ENCODE data around the gene PAXIP1.
"Not testable (repeated sequence)": the region's sequence is repeated elsewhere in the genome, so short reads cannot be mapped to it uniquely, and the experiment has no call there.

Gene PAXIP1, protein sequence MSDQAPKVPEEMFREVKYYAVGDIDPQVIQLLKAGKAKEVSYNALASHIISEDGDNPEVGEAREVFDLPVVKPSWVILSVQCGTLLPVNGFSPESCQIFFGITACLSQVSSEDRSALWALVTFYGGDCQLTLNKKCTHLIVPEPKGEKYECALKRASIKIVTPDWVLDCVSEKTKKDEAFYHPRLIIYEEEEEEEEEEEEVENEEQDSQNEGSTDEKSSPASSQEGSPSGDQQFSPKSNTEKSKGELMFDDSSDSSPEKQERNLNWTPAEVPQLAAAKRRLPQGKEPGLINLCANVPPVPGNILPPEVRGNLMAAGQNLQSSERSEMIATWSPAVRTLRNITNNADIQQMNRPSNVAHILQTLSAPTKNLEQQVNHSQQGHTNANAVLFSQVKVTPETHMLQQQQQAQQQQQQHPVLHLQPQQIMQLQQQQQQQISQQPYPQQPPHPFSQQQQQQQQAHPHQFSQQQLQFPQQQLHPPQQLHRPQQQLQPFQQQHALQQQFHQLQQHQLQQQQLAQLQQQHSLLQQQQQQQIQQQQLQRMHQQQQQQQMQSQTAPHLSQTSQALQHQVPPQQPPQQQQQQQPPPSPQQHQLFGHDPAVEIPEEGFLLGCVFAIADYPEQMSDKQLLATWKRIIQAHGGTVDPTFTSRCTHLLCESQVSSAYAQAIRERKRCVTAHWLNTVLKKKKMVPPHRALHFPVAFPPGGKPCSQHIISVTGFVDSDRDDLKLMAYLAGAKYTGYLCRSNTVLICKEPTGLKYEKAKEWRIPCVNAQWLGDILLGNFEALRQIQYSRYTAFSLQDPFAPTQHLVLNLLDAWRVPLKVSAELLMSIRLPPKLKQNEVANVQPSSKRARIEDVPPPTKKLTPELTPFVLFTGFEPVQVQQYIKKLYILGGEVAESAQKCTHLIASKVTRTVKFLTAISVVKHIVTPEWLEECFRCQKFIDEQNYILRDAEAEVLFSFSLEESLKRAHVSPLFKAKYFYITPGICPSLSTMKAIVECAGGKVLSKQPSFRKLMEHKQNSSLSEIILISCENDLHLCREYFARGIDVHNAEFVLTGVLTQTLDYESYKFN

DNA sequence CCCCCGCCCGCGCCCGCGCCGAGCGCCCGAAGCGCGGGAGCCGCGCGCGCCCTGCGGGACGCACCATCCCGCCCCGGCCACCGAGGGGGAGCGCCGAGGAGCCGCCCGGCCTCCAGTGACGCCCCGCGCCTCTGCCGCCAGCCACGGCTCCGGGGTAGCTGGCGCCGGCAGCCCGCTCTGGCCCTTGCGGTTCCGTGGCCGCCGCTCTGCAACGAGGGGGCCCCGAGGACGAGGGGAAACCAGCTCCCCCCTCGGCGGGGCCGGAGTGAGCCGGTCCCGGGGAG, at the start of gene PAXIP1:
TSS of gene PAXIP1 (minus strand) at position 33 of the 284 bp plus-strand sequence. CDS start 195 bp downstream, outside the sequence.
- peak; percentile 76 for DNase-seq

DNA sequence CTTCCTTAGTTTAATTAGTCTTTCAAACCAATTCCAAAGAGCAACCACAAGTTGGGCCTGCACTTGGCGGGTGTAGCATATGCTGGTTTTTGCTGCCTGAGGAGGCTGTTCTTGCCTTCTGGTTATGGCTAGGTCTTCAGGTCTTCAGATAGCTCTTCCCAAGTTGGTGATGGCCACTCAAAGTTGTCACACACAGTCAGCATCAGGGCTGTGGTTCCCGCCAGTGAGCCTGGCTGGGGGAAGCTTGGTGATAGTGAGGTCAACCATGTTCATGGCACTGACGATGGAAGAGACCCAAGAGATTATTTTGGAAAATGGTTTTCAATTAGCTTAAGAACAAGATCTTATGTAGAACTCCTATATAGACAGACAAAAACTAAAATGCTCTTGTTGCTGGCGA, 48.4 kb upstream of the PAXIP1 start:
- DNase-seq = no peak

DNA sequence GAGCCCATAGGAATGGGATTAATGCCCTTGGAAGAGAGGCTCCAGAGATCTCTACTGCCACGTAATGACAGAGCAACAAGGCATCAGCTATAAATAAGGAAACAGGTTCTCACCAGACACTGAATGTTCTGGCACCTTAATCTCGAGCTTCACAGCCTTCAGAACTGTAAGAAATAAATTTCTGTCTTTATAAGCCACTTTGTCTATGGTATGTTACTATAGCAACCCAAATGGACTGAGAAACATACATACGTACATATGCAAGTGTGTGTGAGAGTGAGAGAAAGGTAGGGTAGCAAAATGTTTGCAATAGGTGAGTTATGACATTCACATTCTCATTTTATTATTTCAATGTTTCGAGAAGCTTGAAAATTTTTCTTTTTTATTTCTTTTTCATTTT, 45.1 kb upstream of the PAXIP1 start:
- DNase-seq = no peak

DNA sequence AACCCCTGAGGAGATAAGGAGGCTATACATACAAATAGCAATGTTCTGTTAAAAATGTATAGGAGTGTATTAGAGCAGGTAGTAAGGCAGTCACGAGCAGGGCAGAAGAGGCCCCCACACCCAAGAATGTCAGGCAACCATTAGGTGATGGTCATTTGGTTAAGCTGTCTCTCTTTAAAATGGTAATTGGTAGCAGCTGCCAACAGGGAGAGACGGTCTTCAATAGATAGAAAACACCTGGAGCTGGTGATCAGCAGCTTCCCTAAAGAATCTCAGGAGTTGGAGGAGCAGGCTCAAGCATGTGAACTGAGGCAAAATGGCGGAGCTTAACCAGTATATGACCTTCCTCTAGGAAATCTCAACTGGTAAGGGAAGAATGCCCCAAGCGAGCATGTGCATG, 40.8 kb upstream of the PAXIP1 start:
- DNase-seq = no peak

DNA sequence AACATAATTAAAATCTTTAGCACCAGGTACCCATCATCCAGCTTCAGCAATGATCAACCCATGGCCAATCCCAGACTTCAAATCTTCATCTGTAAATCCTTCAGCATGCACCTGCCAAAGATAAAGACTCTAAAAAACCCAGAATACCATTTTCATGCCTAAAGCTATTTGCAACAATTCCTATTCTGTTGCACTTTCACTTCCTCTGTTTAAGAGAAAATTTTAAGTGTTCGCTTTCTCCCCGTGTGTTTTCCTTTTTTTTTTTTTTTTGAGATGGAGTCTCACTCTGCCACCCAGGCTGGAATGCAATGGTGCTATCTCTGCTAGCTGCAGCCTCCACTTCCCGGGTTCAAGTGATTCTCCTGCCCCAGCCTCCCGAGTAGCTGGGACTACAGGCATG, 35.4 kb upstream of the PAXIP1 start:
- DNase-seq = no peak

DNA sequence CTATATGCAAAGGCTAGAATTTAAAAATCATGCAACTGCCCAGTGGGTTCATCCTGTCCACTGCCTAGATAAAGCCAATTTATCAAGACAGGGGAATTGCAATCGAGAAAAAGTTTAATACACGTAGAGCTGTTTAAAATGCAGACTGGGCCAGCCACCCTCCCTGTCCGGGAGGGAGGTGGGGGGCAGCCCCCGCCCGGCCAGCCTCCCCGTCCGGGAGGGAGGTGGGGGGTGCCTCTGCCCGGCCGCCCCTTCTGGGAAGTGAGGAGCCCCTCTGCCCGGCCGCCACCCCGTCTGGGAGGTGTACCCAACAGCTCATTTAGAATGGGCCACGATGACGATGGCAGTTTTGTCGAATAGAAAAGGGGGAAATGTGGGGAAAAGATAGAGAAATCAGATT, 31.6 kb upstream of the PAXIP1 start:
- not testable (repeated sequence) for DNase-seq

DNA sequence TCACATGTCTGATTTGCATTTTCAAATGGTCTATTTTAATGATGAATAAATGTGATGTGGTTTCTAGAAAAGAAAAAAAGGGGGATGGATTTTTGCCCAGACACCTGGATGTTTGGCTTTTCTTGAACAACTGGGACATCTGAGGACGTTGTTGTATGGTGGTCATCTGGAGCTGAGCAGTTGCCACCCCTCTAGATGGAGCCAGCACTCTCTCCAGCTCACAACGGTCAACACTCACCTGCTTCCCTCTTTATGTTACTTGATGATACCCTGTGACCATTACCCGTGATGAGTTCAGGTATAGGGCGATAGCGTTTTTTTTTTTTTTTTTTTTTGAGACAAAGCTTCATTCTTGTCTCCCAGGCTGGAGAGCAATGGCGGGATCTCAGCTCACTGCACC, 30.1 kb upstream of the PAXIP1 start:
- no peak for DNase-seq

DNA sequence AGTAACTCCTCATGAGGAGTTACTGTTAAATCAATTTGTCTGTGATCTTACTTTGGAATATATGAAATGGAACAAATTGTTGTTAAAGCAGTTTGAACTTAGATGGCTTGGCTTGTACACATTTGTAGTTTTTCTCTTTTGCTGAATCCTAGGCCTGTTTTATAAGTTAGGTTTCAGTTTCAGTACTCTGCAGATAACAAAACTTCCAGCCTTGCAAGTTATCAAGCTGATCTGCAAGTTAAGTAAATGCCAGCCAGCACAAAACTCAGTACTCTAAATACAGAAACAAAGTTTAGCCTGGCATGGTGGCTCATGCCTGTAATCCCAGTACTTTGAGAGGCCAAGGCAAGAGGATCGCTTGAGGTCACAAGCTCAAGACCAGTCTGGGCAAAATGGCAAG, 25.0 kb upstream of the PAXIP1 start:
- no peak for DNase-seq

DNA sequence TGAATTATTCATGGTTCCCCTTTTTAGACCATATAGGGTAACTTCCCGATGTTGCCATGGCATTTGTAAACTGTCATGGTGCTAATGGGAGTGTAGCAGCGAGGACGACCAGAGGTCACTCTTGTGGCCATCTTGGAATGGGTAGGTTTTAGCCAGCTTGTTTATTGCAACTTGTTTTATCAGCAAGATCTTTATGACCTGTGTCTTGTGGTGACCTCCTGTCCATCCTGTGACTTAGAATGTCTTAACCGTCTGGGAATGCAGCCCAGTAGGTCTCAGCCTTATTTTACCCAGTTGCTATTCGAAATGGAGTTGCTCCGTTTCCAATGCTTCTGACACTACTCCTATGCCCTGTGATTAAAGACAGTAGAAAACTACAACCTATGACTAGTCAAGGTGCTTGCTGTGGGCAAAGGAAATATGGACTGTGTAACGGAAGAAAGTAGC, 18.8 kb upstream of the PAXIP1 start:
- DNase-seq = no peak

DNA sequence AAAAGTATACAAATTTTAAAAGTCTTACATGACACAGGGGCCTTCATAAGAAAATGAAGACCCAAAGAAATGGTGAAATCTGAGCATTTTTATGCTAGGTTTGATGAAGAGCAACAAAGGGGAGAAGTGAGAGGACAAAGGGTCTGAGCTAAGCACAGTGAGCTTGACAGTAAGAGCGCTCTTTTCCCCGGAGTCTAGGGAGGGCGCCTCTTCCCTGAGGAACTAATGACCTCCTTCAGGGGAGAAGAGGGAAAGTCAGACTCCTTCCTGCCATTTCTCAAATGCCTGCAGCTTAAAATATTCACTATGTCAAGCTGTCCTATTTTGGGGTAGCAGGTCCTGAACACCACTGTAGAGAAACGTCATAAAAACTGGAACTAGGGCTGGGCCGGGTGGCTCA, 18.1 kb upstream of the PAXIP1 start:
- no peak for DNase-seq

DNA sequence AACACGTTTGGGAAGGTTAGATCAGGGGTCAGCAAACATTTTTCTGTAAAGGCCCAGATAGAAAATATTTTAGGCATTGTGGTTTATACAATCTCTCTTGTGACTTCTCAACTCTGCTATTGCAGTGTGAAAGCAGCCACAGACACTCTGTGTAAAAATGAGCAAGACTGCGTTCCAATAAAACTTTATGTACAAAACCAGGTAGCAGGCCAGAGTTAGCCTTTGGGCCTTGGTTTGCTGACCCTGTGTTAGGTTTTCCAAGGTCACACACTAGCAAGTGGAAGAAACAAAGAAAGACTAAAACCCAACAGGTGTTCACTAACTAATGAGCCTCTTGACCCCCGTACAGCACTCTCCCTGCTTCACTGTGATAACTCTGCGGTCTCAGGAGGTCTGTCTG, 14.9 kb upstream of the PAXIP1 start:
- no peak for DNase-seq

DNA sequence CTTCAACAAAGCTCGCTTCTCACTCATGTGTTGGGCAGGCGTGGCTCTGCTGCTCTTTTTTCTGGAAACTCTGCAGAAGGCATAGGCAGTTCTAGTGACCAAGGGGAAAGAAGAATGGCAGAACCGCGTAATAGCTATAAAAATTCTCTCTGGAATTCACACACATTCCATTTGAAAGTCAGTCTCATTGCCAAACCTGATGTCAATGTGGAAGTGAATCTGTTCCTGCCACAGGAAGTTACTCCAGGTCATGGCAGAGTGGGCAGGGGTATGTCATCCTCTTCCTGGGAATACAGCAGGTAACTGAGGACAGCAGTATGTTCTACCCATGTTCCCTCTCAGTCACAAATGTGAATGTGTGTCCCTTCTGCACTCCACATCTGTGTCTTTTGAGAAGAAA, 8.2 kb upstream of the PAXIP1 start:
- no peak for DNase-seq

DNA sequence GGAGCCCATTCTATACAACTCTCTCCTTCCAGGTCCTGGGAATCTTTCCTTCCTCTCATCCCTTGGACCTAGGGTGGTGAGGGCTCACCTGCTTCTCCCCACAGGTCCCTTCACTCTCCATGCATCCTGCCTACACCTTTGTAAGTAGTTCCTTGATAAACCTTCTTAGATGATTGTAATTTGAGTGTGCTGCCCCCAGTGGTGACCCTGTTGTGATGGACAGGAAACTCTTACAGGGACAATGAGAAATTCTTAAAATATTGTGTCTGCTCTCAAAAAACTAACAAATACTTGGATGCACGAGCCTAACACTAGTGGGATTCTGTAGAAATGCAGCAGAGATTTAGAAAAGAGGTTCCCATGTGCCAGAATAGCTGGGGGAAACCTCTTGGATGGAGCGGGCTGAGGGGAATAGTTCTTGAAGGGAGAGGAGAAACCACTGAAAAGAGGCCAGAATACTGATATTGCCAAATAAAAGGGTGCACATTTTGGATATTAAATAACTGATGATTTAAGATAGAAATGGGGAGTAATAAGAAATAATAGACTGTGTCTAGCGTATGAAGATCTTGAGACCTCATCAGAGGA, 6.7 kb upstream of the PAXIP1 start:
- peak; percentile 45 for DNase-seq

DNA sequence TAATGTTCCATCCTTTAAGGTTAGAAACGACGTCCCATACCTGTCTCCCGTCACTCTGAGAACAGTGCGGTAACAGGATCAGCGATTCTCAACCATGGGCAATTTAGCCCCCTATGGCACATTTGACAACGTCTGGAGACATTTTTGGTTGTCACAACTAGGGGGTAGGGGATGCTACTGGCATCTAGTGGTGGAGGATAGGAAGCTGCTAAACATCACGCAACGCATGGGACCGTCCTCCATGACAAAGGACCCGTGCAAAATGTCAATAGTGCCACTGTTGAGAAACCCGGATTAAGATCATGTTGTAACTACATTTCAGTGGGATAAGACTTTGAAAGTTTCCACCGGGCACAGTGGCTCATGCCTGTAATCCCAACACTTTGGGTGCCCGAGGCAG, 5.0 kb upstream of the PAXIP1 start:
- DNase-seq = peak; percentile 44

DNA sequence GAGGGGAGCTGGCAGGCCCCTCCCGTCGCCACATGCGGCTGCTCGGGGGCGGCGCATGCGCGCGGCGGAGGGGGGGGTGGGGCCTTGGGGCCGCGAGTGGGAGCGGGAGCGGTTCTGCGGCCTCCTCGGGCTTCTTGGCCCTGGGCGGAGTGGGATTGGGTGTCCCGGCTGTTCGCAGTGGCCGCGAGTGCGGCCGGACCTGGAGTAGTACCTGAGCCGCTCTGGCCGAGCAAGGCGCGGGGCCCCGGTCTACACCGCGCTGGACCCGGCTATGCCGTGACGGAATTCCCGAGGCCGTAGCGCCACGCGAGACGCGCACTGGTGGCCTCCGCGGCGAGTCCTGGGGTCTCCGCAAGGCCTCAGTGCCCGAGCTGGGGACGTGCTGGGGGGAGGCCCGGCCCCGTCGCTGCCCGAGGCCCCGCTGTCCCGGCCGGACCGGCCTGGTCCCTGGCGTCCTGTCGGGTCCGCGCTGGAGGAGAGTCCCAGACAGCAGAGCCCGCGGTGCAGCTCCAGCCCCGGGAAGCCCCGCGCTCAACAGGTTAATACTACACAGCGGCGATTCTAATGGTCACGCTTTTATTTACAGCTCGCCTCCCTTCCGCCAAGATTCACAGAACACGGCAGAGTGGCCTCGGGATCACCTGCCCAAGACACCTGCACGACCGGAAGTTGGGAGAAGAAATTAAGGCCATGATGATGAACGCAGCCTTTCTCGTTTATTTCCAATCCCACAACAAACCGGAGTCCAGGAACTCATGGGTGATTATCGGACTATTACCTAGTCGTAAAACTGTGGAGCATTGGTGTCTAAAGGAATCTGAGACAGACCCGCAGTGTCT, 671 bp upstream of the PAXIP1 start:
- DNase-seq = peak; percentile 87

DNA sequence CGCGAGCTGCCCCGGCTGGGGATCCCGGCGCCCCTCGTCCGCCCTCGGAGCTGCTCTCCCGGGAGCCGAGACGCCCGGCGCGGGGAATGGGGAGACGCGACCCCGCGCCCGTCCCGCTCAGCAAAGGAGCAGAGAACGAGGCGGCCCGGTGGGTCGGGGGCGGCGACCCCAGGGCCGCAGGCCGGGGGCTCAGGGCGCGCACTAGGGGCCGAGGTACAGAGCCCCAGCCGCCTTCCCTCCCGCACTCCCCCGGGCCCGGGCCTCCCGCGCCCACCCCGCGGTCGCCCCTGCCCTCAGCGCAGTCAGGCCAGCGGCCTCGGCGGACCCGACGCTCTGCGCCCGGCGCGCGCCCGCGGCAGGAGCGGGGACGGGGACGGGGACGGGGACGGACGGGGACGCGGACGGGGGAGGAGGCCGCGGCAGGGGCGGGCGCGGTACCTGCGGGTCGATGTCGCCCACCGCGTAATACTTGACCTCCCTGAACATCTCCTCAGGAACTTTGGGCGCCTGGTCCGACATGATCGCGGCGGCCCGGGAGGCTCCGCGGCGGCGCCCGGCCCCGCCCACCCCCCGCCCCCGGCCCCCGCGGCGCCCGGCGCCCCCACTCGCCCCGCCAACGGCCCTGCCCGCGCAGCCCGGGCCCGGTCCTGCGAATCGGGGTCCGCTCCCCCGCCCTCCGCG, 373 bp downstream of the PAXIP1 start:
- DNase-seq = no peak

DNA sequence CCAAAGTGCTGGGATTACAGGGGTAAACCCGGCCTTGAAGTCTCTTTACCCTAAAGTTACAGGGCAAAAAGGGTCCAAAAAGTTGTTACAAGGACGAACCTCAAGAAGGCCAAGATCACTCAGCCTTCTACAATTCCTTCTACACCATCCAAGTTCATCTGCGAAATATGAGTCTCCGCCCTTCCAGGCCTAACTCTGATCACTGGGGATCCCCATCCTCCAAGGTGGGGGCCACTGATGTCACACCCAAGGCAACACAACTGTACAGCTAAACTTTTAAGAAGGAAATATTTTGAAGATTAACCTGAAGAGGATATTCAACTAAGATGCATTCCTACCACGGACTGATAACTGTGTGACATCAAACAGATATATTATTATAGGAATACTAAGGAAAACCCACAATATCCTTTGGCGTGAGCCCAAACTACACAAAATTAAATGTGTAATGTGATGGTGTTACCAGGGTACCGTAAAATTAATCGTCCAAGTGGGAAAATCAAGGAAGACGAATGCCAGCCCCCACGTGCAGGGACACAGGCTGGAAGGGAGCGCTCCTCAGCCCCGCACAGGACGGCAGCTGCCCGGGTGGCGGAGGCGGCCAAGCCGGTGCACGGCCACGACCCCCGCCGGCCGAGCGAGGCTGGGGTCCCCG, 1.0 kb downstream of the PAXIP1 start:
- peak; percentile 33 for DNase-seq

DNA sequence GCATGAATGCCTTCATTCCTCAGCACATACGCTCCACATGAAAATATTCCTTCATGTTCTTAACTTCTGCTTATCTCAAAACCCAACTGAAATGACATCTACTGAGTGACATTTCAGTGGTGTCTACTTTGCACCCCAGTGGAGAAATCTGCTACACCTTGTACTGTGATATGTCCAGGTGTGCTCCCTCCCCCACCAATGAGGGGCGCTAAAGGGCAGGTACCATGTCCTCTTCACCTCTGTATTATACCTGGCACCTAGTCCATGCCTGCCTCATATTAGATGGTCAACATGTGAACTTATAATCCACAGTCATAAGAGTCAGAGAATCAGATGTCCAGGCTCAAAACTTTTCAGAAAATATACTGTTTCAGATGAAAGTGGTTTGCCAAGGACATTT, 2.1 kb downstream of the PAXIP1 start:
- peak; percentile 20 for DNase-seq

DNA sequence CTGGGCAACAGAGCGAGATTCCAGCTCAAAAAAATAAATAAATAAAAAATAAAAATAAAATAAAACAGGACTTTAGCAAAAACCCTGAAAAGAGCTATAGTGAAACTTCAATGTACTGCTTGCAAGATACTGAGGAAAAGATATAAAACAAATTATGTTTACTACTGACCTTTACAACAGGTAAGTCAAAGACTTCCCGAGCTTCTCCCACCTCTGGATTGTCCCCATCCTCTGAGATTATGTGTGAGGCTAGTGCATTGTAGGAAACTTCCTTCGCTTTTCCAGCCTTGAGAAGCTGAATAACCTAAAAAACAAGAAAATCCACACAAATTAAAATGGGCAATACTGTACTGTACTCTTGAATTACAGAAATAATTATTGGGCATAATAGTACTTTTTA, 4.4 kb downstream of the PAXIP1 start:
- DNase-seq = no peak

DNA sequence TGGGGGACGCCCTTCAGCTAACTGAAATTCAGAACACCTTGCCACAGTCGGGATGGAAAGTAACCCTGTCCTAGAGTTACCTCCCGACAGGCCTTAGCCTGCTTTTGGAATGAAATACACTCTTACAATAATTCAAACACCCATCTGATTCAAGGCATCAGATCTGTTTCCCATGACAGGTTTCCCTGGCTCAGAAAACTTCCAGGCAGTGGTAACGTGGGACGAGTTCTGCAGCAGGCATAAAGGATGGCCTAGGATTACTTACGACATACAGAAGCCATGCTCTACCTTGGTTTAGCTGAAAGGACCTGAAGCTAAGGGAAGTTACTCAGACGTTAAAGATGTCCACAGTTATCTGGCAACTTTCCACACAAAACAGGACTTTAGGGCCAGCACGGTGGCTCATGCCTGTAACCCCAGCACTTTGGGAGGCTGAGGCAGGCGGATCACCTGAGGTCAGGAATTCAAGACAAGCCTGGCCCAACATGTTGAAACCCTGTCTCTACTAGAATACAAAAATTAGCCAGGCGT, 5.0 kb downstream of the PAXIP1 start:
- DNase-seq = no peak

DNA sequence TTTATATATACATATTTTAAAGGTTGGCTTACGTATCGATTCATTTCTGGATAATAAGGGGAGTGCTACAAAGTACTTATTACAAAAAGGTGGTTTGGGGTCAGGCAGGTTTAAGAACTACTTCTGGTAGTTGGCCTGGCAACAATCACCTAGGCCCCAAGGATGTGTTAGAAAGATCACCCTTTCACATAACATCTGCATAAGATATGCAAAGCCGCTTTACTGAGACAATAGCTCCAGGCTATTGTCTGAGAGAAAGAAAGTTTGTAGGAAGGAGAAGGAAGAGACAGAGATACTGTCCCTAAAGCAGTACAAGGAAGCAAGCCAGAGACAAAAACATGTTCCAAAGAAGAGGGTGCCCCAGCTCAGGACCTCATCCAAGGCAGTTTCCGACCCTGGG, 6.2 kb downstream of the PAXIP1 start:
- no peak for DNase-seq
